GM12801 (cell line): Measurements from ENCODE around the gene C19orf12.

Source experiments
- TF ChIP-seq, protein P1 (sequence below): IDR thresholded peaks from one replicate; pipeline ENCODE4 v1.5.1; 2011; ENCODE audit warnings: control low read depth; ENCODE audit not compliant: insufficient read length; ENCODE audit errors: extremely low read depth

Gene C19orf12

DNA sequence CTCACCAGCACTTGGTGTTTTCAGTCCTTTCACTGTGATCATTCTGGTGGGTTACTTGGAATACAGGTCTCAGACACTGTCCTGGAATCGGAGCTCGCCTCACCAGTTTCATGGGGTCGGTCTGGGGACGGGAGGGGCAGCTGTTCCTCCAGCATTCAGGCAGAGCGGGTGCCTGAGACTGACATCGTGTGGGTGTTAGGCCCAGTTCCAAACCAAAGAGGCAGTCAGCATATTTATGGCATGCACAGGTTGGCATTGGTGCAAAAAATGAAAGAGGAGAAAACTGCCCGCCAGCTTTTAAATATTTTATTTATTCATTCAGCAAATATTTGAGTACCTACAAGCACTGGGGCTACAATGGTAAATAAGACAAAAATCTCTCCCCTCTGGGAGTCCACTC is 29.7 kb downstream of the C19orf12 start:
- TF ChIP-seq, protein P1, sequence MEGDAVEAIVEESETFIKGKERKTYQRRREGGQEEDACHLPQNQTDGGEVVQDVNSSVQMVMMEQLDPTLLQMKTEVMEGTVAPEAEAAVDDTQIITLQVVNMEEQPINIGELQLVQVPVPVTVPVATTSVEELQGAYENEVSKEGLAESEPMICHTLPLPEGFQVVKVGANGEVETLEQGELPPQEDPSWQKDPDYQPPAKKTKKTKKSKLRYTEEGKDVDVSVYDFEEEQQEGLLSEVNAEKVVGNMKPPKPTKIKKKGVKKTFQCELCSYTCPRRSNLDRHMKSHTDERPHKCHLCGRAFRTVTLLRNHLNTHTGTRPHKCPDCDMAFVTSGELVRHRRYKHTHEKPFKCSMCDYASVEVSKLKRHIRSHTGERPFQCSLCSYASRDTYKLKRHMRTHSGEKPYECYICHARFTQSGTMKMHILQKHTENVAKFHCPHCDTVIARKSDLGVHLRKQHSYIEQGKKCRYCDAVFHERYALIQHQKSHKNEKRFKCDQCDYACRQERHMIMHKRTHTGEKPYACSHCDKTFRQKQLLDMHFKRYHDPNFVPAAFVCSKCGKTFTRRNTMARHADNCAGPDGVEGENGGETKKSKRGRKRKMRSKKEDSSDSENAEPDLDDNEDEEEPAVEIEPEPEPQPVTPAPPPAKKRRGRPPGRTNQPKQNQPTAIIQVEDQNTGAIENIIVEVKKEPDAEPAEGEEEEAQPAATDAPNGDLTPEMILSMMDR = no peak

DNA sequence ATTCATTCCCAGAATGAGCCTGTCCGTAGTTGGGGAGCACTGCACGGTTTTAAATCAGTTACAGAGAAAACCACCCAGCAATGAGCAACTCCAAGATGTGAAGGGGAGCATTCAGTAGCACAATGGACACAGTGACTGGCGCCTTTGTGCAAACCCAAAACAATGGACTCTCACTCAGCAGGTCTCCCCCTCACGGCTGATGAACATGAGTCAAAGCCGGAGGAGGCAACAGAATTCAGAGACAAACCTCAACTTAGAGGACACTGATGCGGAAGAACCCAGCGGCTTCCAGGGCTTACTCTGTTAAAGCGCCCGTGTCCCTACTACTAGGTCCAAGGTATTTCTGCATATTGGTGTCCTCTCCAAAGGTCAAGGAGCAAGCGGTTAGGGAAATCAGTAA is 32.1 kb downstream of the C19orf12 start:
- TF ChIP-seq, protein P1 = no peak

DNA sequence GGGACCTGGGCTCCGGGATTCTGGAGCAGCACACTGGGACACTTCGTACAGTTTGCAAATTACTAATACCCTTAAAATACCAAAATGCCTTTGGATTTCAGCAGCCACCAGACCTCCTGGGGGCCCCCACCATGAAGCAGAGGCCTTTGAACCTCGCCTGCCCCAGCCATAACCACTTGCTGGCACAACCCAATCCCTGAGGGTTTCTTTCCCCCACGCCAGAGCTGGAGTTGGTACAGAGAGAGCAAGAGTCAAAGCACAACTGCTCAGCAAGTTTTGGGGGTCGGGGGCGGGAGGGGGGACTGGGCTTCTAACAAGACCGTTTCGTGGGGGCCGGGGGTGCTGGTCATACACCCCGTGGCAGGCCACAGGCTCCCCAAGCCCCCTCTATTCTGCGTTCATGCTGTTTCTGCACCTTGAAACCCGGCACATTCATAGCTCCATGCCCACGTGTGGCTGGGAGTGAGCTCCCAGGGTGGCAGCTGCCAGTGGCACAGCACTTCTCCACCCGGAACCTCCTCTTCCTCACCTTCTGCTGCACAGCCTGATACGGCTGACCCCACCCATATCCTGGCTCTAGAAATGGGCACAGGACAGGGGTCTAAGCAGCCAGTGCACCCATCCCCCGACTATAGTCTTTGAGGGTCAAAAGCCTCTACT is 32.7 kb downstream of the C19orf12 start:
- TF ChIP-seq, protein P1 = no peak

DNA sequence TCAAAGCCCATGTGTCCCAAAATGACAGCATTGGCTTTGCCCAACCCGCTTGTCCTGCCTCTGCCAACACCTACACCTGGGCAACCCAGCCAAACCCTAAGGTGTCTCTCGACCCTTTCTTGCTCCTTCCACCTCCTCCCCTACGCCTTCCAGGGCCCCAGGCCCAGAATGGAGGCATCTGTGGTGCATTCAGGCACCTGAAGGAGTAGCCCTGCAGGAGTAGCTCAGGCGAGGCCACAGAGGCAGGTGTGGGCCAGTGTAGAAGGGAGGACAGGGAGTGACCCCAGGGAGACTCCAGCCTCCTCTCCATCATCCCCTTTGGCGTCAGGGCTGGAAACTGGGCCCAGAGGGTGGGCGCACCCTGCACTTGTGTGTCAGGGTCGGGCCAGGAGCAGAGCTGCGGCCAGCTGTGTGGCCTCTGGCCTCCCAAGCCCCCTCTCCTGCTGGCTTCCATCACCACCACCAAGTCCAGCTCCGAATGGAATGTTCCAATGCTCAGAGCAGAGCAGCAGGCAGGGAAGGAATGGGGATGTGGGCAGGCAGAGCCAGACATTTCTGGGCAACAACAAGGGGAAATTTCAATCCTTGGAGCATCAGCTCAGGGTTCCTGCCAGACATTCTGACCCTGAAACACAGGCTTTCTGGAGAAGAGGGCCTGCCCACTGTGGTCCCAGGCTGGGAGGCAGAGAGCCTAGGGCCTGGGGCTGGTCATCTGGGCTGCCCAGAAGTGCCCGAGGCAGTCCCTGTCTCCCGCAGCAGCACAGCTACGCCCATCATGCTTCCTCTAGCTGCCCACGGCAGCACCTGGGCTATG is 33.4 kb downstream of the C19orf12 start:
- TF ChIP-seq, protein P1 = no peak

DNA sequence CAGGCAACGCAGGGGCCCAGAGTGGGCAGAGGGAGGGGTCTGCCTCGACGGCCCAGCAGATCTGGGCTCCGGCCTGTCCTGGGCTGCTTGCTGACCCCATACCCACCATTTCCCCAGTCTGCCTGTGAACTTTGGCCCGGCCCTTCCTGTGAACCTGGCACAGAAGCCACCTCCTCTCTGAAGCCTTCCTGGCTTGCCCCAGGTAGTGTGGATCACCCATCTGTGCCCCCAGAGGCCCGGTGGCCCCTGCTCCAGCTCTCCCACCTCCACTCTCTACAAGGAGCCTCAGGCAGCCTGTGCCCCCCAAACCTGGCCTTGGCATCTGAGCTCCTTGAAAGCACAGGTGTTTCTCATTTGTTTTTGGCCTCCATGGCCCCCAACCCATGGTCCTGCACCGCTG is 34.1 kb downstream of the C19orf12 start:
- TF ChIP-seq, protein P1 = no peak

DNA sequence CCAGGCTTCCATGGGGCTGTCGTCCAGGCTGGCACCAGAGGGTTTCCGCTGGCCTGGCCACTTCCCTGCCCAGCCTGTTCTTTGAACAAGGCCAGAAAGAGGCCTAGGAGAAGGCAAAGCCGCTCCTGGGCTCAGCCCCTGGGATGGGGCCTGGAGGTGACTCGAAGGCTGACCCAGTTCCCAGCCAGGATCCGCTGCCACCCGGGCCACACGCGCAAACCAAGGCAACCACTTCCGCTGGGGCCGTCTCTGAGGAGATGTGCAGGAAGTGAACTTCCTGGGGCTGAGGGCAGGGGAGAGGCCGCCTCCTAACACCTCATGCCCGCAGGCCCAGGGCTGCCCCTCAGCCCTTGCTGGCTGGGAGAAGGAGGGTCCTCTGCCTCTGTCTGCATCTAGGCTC is 34.6 kb downstream of the C19orf12 start:
- TF ChIP-seq, protein P1 = no peak

DNA sequence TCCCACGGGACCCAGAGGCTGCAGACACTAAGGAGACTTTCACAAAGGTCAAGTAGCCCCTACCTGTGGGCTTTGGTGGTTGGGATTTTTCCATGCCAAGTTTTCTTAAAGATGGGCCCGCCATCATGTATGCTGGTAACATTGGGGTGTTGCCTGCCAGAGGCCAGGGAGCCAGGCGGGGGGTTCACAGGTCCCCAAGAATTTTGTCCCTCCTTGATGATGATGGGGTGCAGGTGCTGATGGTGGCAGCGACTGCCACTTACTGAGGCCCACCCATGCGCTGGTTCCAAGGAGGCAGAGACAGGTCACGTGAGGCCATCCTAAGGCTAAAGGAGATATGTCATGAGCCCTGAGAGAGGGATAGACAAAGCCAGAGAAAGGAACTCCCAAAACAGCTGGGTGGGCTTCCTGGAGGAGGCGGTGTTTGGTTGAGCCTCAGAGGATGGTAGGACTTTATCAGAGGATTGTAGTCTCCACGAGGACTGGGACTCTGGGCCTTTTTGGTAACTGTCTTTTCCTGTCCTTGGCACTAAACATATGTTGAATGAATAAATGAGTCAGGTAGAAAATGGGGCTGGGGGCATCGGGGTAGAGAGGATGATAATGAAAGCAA is 35.4 kb downstream of the C19orf12 start:
- TF ChIP-seq, protein P1 = no peak
